Measurements from ENCODE around the gene MSI2.

Gene MSI2

GRCh38 chr17:57538736-57539456 lies 282.6 kb downstream of the MSI2 start:
- DNase-seq (ENCODE audit: low read depth, low spot score): no peak

- no peak for DNase-seq (ENCODE audit: low read depth, low spot score)
Measured at GRCh38 chr17:57539529-57540301, 283.4 kb downstream of the MSI2 start.

- no peak for DNase-seq (ENCODE audit: low read depth, low spot score)
Measured at GRCh38 chr17:57540596-57540995, 284.3 kb downstream of the MSI2 start.

GRCh38 chr17:57541049-57541448 lies 284.7 kb downstream of the MSI2 start:
- DNase-seq (ENCODE audit: low read depth, low spot score): no peak

GRCh38 chr17:57541472-57542394 lies 285.4 kb downstream of the MSI2 start:
- DNase-seq (ENCODE audit: low read depth, low spot score): no peak

GRCh38 chr17:57542510-57542909 lies 286.2 kb downstream of the MSI2 start:
- DNase-seq (ENCODE audit: low read depth, low spot score): no peak

GRCh38 chr17:57543230-57543629 lies 286.9 kb downstream of the MSI2 start:
- no peak for DNase-seq (ENCODE audit: low read depth, low spot score)

- no peak for DNase-seq (ENCODE audit: low read depth, low spot score)
Measured at GRCh38 chr17:57544401-57544800, 288.1 kb downstream of the MSI2 start.

GRCh38 chr17:57544834-57545463 lies 288.6 kb downstream of the MSI2 start:
- DNase-seq (ENCODE audit: low read depth, low spot score): no peak

- DNase-seq (ENCODE audit: low read depth, low spot score): no peak
Measured at GRCh38 chr17:57545731-57546342, 289.5 kb downstream of the MSI2 start.

GRCh38 chr17:57548421-57549410 lies 292.4 kb downstream of the MSI2 start:
- DNase-seq (ENCODE audit: low read depth, low spot score): no peak

GRCh38 chr17:57549468-57549867 lies 293.1 kb downstream of the MSI2 start:
- no peak for DNase-seq (ENCODE audit: low read depth, low spot score)

GRCh38 chr17:57550016-57550415 lies 293.7 kb downstream of the MSI2 start:
- no peak for DNase-seq (ENCODE audit: low read depth, low spot score)

- no peak for DNase-seq (ENCODE audit: low read depth, low spot score)
Measured at GRCh38 chr17:57550668-57551315, 294.5 kb downstream of the MSI2 start.

- no peak for DNase-seq (ENCODE audit: low read depth, low spot score)
Measured at GRCh38 chr17:57551321-57552079, 295.2 kb downstream of the MSI2 start.

GRCh38 chr17:57552114-57552624 lies 295.8 kb downstream of the MSI2 start:
- no peak for DNase-seq (ENCODE audit: low read depth, low spot score)

GRCh38 chr17:57553526-57553925 lies 297.2 kb downstream of the MSI2 start:
- DNase-seq (ENCODE audit: low read depth, low spot score): no peak
